ENCODE data around the gene HS3ST2. TPM values are rescaled to one million over a fixed set of nuclear protein-coding genes. Genes with fewer than 3 reads are reported as not detected.

HS3ST2 gene
- total RNA-seq, 2 donors from 2014 or later: 0.26 to 0.33 TPM

DNA sequence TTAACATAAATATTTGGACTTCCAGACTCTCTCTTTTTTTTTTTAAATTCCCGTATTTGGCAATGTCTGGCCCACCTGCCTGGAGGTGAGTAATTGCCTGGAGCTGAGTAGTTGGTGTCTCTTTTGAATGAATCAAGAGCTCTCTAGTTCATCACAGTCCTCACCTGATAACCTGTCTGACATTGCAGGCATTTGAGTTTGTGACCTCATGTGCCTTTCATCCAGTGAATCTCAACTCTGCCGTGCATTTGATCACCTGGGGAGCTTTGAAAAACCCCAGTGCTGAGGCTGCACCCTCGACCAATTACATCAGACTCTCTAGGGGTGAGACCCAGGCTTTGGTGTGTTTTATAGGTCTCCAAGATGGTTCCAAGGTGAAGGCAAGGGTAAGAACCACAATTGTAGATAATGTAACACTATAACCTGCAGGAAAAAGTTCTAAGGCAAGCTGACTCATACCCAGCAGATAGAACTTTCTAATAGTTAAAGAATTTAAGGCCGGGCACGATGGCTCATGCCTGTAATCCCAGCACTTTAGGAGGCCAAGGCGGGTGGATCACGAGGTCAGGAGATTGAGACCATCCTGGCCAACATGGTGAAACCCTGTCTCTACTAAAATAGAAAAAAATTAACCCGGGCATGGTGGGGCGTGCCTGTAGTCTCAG is 24.5 kb upstream of the HS3ST2 start:
- no peak for TF ChIP-seq POLR2A (IDR thresholded peaks at IDR 0.05)
- H3K4me3 ChIP-seq: no peak overlapping the region
- ATAC-seq (no peak), DNase-seq (no peak)
- H3K9me3 ChIP-seq: no peaks in the 10 kb centered on the region
- no peak overlapping the region for H3K27ac ChIP-seq
- no peaks in the 10 kb centered on the region for H3K4me1 ChIP-seq
- H3K36me3 ChIP-seq (replicated peaks in 1 of 2; ENCODE audit: insufficient read depth in 1 of 2, low read depth in 2 of 2): no peaks in the 10 kb centered on the region
- no peaks in the 10 kb centered on the region for H3K27me3 ChIP-seq
- intact Hi-C loops (cut with DNase I): no loop called here
- WGBS, 2 donors: 57 to 60% methylated on average over 9 of the region's 9 CpGs

DNA sequence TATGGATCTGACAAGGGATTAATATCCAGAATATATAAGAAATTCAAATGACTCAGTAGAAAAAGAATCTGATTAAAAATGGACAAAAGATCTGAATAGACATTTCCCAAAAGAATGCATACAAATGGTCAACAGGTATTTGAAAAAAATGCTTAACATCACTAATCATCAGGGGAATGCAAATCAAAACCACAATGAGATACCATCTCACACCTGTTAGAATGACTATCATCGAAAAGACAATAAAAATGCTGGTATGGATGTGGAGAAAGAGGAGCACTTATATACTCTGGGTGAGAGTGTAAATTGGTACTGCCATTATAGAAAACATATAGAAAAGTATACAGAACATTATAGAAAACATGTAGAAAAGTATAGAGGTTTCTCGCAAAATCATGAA is 16.4 kb upstream of the HS3ST2 start:
- TF ChIP-seq POLR2A (IDR thresholded peaks at IDR 0.05) (no peak), CTCF (IDR thresholded peaks at IDR 0.05) (no peak)
- intact Hi-C loops (cut with DNase I): no loop called here
- WGBS, 2 donors: 83% methylated on average over 2 of the region's 2 CpGs
- H3K9me3 ChIP-seq: no peaks in the 10 kb centered on the region
- no peak overlapping the region for H3K27ac ChIP-seq
- no peaks in the 10 kb centered on the region for H3K27me3 ChIP-seq
- no peaks in the 10 kb centered on the region for H3K36me3 ChIP-seq (replicated peaks in 1 of 2; ENCODE audit: insufficient read depth in 1 of 2, low read depth in 2 of 2)
- H3K4me1 ChIP-seq: no peaks in the 10 kb centered on the region
- no peak overlapping the region for H3K4me3 ChIP-seq
- ATAC-seq (no peak), DNase-seq (no peak)

- ATAC-seq: no peak
- intact Hi-C loops (cut with DNase I): no loop called here
- DNase-seq: no peak
- H3K4me3 ChIP-seq: no peak overlapping the region
- H3K36me3 ChIP-seq (replicated peaks in 1 of 2; ENCODE audit: insufficient read depth in 1 of 2, low read depth in 2 of 2): no peaks in the 10 kb centered on the region
- H3K27me3 ChIP-seq: no peaks in the 10 kb centered on the region
- WGBS, 2 donors: 59 to 63% methylated on average over 2 of the region's 2 CpGs
- H3K4me1 ChIP-seq: no peaks in the 10 kb centered on the region
- TF ChIP-seq POLR2A (IDR thresholded peaks at IDR 0.05) (no peak), CTCF (IDR thresholded peaks at IDR 0.05) (no peak)
- no peaks in the 10 kb centered on the region for H3K9me3 ChIP-seq
- no peak overlapping the region for H3K27ac ChIP-seq
Observed at GRCh38 chr16:22799113-22799512, 14.8 kb upstream of the HS3ST2 start.

GRCh38 chr16:22804893-22805292 is 9.1 kb upstream of the HS3ST2 start:
- Histone ChIP-seq H3K4me1 (no peaks in the 10 kb centered on the region), H3K9me3 (no peaks in the 10 kb centered on the region), H3K4me3 (no peak overlapping the region), H3K27me3 (no peaks in the 10 kb centered on the region), H3K27ac (no peak overlapping the region), H3K36me3 (replicated peaks in 1 of 2; ENCODE audit: insufficient read depth in 1 of 2, low read depth in 2 of 2) (no peaks in the 10 kb centered on the region)
- ATAC-seq (no peak), DNase-seq (no peak)
- WGBS, 2 donors: 51 to 59% methylated on average over 5 of the region's 5 CpGs
- intact Hi-C loops (cut with DNase I): no loop called here
- TF ChIP-seq CTCF (IDR thresholded peaks at IDR 0.05) (no peak), POLR2A (IDR thresholded peaks at IDR 0.05) (no peak)

DNA sequence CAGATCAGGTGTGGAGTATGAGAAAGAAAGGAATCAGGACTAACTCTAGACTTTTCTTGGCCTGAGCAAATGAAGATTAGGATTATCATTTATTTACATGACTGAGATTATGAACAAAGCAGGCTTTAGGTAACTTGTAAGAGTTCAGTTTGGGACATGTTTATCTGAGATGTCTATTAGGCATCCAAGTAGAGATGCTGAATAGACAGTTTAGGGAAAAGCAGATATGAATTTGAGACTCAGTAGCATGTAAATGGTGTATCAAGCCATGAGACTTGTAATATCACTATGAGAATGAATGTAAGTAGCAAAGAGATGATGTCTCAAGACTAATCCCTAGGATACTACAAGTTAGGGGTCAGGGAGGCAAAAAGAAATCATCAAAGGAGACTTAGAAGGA is 8.6 kb upstream of the HS3ST2 start:
- intact Hi-C loops (cut with DNase I): no loop called here
- ATAC-seq: no peak
- Histone ChIP-seq H3K4me1 (no peaks in the 10 kb centered on the region), H3K4me3 (no peak overlapping the region), H3K36me3 (replicated peaks in 1 of 2; ENCODE audit: insufficient read depth in 1 of 2, low read depth in 2 of 2) (no peaks in the 10 kb centered on the region), H3K9me3 (no peaks in the 10 kb centered on the region), H3K27me3 (no peaks in the 10 kb centered on the region), H3K27ac (no peak overlapping the region)
- TF ChIP-seq CTCF (IDR thresholded peaks at IDR 0.05): no peak
- no peak for TF ChIP-seq POLR2A (IDR thresholded peaks at IDR 0.05)
- DNase-seq: no peak

All from body of pancreas (tissue), 4 donors.